Measurements from ENCODE around the gene CENPU.

- TF ChIP-seq, protein P1, sequence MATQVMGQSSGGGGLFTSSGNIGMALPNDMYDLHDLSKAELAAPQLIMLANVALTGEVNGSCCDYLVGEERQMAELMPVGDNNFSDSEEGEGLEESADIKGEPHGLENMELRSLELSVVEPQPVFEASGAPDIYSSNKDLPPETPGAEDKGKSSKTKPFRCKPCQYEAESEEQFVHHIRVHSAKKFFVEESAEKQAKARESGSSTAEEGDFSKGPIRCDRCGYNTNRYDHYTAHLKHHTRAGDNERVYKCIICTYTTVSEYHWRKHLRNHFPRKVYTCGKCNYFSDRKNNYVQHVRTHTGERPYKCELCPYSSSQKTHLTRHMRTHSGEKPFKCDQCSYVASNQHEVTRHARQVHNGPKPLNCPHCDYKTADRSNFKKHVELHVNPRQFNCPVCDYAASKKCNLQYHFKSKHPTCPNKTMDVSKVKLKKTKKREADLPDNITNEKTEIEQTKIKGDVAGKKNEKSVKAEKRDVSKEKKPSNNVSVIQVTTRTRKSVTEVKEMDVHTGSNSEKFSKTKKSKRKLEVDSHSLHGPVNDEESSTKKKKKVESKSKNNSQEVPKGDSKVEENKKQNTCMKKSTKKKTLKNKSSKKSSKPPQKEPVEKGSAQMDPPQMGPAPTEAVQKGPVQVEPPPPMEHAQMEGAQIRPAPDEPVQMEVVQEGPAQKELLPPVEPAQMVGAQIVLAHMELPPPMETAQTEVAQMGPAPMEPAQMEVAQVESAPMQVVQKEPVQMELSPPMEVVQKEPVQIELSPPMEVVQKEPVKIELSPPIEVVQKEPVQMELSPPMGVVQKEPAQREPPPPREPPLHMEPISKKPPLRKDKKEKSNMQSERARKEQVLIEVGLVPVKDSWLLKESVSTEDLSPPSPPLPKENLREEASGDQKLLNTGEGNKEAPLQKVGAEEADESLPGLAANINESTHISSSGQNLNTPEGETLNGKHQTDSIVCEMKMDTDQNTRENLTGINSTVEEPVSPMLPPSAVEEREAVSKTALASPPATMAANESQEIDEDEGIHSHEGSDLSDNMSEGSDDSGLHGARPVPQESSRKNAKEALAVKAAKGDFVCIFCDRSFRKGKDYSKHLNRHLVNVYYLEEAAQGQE (IDR thresholded peaks at IDR 0.05; ENCODE audit: low read depth): no peak
- TF ChIP-seq EP300 (IDR thresholded peaks at IDR 0.05; ENCODE audit: borderline replicate concordance): no peak
- no peak for TF ChIP-seq MAX (IDR thresholded peaks at IDR 0.05)
- no peak for TF ChIP-seq YY1 (IDR thresholded peaks at IDR 0.05; ENCODE audit: low read depth)
- no peak for TF ChIP-seq RAD21 (IDR thresholded peaks at IDR 0.05; ENCODE audit: low read depth)
- TF ChIP-seq TEAD4 (IDR thresholded peaks at IDR 0.05): no peak
These were observed 23.9 kb upstream of the CENPU start for GRCh38 chr4:184757810-184758209.
